HG02973 (cell line): Measurements from ENCODE around the gene HOXD8.

Source experiments
- ATAC-seq: cut with Tn5 transposase; IDR thresholded peaks from one replicate; pipeline ENCODE4 v1.9.1; 2021; ENCODE audit warnings: moderate library complexity; ENCODE audit not compliant: unreplicated experiment

The HOXD8 gene

GRCh38 chr2:176128982-176129796 lies at the start of gene HOXD8:
Gene HOXD8 (plus strand): TSS chr2:176129705. CDS start chr2:176130367, 662 bp downstream.
- no peak for ATAC-seq

DNA sequence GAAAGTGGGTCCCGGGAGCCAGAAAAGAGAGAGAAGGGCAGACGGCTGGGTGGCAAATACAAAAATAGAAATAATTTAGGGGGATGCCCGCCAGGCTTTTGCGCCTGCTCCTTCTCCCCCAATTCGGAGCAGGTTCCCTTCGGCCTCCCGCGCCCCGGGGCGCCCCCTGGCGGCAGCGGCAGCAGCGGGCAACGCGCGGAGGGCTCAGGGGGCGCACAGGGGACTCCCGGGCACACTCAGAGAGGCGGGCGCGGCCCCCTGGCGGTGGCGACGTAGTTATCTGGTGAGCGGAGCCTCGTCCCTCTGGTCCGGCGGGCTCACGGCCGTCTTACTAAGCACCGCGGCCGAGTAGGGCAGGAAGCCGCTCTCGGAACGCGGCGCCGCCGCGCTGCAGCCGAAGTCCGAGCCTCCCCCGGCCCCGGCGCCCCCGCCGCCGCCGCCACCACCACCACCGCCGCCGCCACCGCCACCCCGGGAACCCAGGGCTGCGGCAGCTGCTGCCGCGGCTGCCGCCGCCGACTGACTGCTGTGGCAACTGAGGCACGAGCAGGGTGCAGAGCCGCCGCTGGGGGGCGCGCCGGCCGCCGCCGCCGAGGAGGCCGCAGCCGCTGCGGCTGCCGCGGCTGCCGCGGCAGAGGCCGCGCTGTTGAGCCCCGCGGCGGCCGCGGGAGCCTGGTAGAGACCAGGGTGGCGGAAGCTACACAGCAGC lies 49.5 kb upstream of the HOXD8 start:
- ATAC-seq, result no peak

DNA sequence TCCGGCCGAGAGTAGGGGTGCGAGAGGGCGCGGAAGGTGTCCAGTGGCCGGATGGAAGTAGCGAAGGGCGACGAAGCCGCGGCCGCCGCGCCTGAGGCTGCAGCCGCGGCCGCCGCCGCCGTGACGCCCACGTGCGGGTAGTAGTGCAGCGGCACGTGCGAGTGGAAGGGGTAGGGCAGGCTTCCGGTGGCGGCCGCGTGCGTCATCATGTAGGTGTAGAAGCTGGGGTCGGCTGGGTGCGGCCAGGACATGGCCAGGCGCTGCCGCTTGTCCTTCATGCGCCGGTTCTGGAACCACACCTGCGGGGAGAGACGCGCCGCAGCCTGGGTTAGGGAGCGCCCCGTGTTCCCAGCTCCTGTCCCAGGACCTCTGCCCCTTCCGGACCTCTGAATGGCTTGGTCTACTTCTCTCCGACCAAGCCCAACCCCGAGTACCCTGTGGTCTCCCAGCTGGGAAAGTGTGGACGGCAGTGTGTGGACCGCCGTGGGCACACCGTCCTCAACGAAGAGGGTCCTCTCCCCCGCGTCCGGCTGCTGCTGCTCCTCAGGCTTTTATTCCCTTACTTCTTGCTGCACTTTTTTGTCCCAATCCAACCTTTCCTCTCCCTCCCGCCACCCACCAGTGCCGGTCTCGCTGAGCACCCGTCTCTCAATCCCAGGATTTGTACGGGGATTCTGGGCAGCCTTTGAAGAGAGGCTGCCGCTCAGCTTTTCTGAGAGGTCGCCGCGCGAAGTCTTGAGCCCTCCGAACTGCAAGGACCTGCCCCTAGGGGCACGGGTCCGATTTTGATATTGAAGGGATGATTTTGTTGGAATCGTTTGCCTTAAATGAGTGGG lies 48.7 kb upstream of the HOXD8 start:
- no peak for ATAC-seq

- ATAC-seq, result no peak
These were observed 48.1 kb upstream of the HOXD8 start for GRCh38 chr2:176081376-176081836.

DNA sequence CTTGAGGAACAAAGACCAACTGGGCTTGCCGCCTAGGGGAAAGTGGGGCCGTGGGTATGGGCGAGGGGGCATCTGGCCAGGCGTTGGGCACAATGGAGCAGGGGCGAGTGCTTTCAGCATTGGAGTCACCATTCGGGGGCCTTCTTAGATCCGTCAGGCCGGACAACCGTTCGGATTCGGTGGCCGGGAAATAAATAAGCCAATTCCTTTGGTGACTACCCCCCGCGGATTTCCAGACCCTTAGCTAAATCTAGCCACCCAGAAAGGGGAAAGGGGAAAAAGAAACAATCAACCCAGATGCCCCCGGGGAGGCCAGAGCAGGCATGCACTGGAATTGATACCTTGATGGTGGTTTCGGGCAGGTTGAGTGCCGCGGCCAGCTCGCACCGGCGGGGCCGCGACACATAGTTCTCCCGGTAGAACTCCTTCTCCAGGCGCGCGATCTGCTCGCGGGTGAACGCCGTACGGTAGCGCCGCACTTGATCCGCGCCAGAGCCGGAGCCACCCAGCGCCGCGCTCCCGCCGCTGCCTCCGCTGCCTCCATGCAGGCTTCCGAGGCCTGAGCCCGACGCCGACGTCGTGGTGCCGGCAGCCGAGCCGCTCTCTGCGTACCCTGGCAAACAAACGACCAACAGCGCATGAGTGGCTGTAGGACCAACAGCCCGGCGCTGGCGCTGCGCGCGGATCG lies 47.5 kb upstream of the HOXD8 start:
- no peak for ATAC-seq

GRCh38 chr2:176082525-176082823 lies 47.0 kb upstream of the HOXD8 start:
- no peak for ATAC-seq

DNA sequence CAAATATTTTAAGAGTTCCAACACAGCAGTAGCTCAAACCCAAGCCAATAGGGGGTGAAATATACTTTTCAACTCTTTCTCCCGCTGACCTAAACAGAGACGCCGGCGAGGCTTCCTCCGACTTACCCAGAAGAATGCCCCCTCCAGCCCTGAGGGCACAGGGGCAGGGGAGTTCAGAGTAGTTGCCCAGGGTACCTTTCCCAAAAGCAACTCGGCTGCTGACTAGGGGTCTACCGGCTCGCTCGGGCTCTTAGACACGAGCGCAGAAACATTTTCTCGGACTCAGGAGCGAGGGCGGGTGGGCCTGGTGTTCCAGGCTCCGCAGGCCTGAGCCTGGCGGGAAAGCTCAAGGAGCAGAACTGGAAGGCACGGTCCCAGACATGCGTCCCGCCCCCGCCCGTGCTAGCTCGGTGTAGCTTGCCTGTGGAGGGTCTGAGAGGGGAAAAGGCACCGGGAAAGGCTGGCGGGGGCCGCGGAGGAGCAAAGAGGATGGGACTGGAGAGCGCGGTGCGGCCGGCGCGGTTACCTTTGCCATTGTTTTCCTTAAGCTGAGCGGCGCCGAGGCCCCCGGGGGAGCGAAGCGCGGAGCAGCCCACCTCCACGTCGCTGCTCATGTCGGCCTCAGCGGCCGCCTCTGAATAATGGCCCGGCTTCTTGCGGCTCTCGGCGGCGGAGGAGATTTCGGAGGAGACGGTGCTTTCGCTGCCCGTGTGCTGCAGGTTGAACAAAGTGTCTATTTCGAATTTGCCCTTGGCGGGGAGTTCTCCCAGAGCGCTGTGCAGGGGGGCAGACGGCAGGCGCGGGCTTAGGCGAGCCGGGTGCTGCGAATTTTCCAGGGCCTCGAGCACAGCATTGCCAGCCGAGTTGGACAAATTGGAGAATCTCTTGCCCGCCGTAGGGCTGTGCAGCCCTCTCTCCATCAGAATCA lies 46.4 kb upstream of the HOXD8 start:
- no peak for ATAC-seq

GRCh38 chr2:176083796-176084261 lies 45.7 kb upstream of the HOXD8 start, which contains the start of gene EVX2:
Gene EVX2 (minus strand): TSS chr2:176083962. CDS start chr2:176083776, 186 bp downstream.
- no peak for ATAC-seq

DNA sequence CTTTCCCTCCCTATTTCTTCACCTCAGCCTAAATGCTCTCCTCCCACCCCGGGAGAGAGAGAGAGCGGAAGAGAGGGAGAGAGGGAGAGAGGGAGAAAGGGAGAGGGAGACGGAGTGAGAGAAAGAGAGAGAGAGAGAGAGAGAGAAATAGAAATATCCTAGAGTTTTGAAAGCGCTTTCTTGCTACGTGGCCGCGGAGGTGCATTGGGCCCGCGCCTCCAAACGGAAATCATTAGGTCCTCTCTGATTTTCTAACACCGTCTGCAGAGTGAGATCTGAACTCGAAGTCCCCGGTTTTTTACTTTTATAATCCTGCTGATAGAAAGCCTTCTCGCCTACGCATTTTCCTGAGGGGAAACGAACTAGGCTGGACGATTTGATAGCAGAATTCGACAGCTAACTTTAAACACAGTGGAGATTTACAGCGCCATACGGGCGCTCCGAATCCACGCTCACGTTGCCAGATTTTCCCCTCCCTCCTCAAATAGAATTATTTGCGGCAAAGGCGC lies 44.8 kb upstream of the HOXD8 start:
- no peak for ATAC-seq

- ATAC-seq, result no peak
These were observed 44.3 kb upstream of the HOXD8 start for GRCh38 chr2:176085120-176085788.

DNA sequence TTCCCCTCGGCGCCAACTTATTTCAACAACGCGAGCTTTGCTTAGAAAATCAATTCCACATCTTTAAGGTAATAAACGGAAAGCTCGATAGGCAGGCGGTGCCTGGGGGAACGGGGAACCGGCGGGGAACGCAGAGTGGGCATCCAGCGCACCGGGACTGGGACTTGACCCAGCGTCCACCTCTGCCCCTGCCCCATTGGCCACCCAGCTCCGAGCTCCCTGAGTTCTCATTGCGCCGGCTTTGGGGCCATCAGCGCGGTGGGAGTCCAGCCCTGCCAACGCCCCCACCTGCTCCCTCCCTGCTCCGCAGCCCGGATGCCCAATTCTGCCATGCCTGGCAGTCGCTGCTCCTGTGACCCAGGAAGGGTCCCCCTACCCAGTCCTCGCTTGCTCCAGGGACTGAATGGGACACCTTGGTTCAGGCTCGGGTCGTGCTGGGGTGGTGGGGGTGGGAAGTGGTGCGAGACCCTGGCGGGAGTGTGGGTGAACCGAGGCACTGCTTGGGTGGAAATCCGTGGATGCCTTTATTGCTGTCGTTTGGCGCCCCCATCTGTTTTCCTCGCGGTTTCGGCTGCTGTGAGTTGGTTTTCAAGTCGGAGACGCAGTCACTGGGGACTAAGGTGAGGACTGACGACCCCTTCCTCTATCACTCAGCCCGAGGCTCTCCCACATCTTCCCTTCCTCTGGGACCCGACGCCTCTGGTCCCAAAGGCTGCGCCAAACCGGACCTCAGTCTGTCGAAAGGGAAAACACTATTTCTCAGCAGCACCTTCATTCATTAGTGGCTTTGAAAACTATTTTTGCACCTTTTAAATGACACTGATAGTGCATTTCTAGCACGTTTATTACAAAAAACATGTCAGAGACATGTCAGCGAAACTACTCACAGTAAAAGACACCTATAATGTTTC lies 43.4 kb upstream of the HOXD8 start:
- no peak for ATAC-seq

DNA sequence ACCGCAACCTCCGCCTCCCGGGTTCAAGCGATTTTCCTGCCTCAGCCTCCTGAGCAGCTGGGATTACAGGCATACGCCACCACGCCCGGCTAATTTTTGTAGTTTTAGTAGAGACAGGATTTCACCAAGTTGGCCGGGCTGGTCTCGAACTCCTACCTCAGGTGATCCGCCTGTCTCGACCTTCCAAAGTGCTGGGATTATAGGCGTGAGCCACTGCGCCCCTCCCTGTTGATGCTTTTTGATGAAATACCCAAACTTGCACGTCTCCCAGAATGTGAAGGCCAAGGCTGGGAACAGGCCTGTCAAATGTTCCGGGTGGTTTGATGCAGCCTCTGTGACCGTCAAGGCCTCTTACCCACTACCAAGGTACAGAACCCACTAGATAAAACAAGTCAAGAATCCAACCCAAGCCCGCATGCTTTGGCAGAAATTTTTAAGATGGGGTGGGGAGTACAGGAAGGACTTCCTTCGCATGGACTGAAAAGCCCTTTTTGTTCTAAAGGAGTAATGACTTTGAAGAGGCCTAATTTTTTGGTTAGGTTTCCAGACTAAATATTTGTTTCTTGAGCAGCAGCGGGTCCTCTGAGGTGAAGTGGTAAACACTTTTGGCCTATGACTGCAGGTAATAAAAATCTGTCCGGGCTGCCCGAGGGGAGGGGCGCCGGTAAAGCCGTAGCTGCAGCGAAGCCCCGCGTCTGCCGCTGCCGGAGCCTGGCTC lies 42.0 kb upstream of the HOXD8 start:
- ATAC-seq, result no peak

DNA sequence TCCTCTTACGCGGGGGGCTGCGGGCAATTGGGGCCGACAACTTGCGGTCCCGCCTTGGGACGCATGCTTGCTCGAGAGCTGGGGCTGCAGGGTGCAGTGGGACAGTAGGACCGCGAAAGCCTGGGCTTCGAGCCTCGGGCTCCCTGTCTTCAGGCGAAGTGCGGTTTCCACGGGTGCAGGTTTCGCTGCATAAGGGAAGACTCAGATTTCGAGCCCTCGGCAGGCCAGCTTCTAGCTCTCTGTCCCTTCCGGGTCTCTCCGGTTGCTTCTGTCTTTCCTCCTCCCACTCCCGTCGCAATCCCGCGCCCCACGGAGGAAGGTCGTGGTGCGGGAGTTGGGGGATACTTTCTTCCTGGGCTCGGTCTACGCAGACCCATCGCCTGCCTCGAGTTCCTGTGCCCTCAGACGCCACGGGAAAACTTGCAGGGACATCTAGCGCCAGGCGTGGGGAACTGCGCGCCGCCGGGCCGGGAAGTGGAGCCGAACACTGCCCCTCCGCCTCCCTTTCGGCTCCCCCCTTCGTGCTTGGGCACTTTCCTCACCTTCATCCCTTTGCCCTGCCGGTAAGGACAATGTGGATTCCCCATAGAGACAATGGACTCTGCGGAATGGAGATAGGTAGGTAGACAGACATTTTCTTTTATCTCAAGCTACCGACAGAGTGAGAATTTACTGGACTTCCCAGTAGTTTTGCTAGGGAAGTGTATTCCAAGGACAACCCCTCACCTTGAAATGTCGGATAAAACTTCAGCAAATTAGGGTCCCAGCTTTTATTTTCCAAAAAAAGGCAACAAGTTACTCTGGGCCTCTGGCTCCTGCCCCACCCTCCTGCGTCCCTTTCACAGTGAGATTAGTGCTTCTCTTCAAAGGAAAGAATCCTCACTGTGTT lies 41.2 kb upstream of the HOXD8 start:
- no peak for ATAC-seq

- ATAC-seq, result no peak
These were observed 40.3 kb upstream of the HOXD8 start for GRCh38 chr2:176088937-176089842.

- no peak for ATAC-seq
These were observed 39.6 kb upstream of the HOXD8 start for GRCh38 chr2:176089843-176090395.
